Ascending aorta (tissue), 2 donors: ENCODE measurements around the gene IL18. TPM values are rescaled to one million over a fixed set of nuclear protein-coding genes. Genes with fewer than 3 reads are reported as not detected.

Experiments used
- DNase-seq, 2 donors: peaks; one replicate each; pipeline ENCODE4 v3.0.0-alpha.2; 2019; ENCODE audit warnings: low spot score in 2 of 2
- H3K27ac ChIP-seq, 2 donors: fragments of 200-600 bp; sonication (generic); one replicate each; pipeline ENCODE4 v1.5.1; 2016 to 2017; ENCODE audit warnings: mild to moderate bottlenecking in 1 of 2
- H3K27me3 ChIP-seq: fragments of 200-600 bp; sonication (generic); one replicate; pipeline ENCODE4 v1.5.1; 2017
- H3K36me3 ChIP-seq, 2 donors: fragments of 200-600 bp; sonication (generic); one replicate each; pipeline ENCODE4 v1.5.1; 2016
- H3K4me1 ChIP-seq, 2 donors: fragments of 200-600 bp; sonication (generic); one replicate each; pipeline ENCODE4 v1.5.1; 2016 to 2017; ENCODE audit warnings: mild to moderate bottlenecking in 1 of 2
- H3K4me3 ChIP-seq, 2 donors: fragments of 200-600 bp; sonication (generic); one replicate each; pipeline ENCODE4 v1.5.1; 2016 to 2017; ENCODE audit warnings: mild to moderate bottlenecking in 1 of 2
- H3K9me3 ChIP-seq, 2 donors: fragments of 200-600 bp; sonication (generic); one replicate each; pipeline ENCODE4 v1.5.1; 2016
- intact Hi-C: fragments of 100-400 bp; cut with DNase I; formaldehyde crosslinking; loops from one replicate; pipeline ENCODE4 v1.15.1; 2023
- total RNA-seq: library from RNA; depleted of rRNA; stranded (reverse); fragments of >200 nt; gene quantifications from one replicate; pipeline ENCODE4 v1.1.0, GENCODE V29; 2016
- TF ChIP-seq, protein P1 (sequence below), 3 experiments: fragments of 200-600 bp in 2 of 3; fragments of 450-650 bp in 1 of 3; sonication (generic) in 2 of 3; IDR thresholded peaks; one replicate each; pipeline ENCODE4 v1.5.1; 2016 to 2019; ENCODE audit warnings: antibody characterized with exemption in 3 of 3, mild to moderate bottlenecking in 1 of 3, moderate library complexity in 1 of 3

IL18 gene
- total RNA-seq, 1 donor from 2014 or later: 9.0 TPM

- intact Hi-C loops: no loop called here
- TF ChIP-seq, protein P1, sequence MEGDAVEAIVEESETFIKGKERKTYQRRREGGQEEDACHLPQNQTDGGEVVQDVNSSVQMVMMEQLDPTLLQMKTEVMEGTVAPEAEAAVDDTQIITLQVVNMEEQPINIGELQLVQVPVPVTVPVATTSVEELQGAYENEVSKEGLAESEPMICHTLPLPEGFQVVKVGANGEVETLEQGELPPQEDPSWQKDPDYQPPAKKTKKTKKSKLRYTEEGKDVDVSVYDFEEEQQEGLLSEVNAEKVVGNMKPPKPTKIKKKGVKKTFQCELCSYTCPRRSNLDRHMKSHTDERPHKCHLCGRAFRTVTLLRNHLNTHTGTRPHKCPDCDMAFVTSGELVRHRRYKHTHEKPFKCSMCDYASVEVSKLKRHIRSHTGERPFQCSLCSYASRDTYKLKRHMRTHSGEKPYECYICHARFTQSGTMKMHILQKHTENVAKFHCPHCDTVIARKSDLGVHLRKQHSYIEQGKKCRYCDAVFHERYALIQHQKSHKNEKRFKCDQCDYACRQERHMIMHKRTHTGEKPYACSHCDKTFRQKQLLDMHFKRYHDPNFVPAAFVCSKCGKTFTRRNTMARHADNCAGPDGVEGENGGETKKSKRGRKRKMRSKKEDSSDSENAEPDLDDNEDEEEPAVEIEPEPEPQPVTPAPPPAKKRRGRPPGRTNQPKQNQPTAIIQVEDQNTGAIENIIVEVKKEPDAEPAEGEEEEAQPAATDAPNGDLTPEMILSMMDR (IDR thresholded peaks at IDR 0.05): no peak
- H3K4me3 ChIP-seq: no peak overlapping the region
Measured at GRCh38 chr11:112127056-112127455, 36.8 kb downstream of the IL18 start.

DNA sequence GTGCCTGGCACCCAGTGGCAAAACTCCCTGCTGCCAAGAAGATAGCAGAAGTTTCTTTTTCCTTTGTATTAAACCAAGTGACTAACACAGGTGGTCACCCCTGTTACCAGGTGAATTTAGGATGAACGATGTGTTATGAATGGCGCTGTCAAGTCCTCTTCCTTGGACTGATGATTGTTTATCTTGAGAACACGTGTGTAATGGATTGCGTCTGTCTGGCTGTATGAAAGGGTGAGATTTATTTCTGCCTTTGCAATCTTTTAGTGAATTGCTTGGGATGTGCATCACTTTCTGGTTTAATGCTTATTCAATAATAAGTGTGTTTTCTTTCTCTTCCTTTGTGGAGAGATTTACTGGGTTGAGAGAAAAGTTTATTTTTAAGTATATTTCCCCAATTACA, 40.8 kb downstream of the IL18 start:
- Histone ChIP-seq H3K4me1 (no peaks in the 10 kb centered on the region), H3K27me3 (no peaks in the 10 kb centered on the region), H3K4me3 (no peak overlapping the region), H3K27ac (no peak overlapping the region), H3K9me3 (no peaks in the 10 kb centered on the region), H3K36me3 (no peaks in the 10 kb centered on the region)
- no peak for DNase-seq
- intact Hi-C loops: no loop called here
- TF ChIP-seq, protein P1 (IDR thresholded peaks at IDR 0.05): no peak

More at GRCh38 chr11:112127056-112127455, 36.8 kb downstream of the IL18 start:
- Histone ChIP-seq H3K4me1 (no peaks in the 10 kb centered on the region), H3K27me3 (no peaks in the 10 kb centered on the region), H3K9me3 (no peaks in the 10 kb centered on the region), H3K36me3 (no peaks in the 10 kb centered on the region), H3K27ac (no peak overlapping the region)
- DNase-seq: no peak

- no peaks in the 10 kb centered on the region for H3K27me3 ChIP-seq
Measured at GRCh38 chr11:112121981-112122615, 41.8 kb downstream of the IL18 start.

GRCh38 chr11:112118176-112118575, 45.7 kb downstream of the IL18 start:
- TF ChIP-seq, protein P1 (IDR thresholded peaks at IDR 0.05): no peak
- intact Hi-C loops: loop anchor here (5.0 kb wide), 1 partner anchor 159 kb away; no protein-coding TSS in a partner anchor

More at GRCh38 chr11:112121981-112122615, 41.8 kb downstream of the IL18 start:
- no peak for DNase-seq
- H3K4me1 ChIP-seq: no peaks in the 10 kb centered on the region
- intact Hi-C loops: no loop called here
- H3K4me3 ChIP-seq: no peak overlapping the region
- TF ChIP-seq, protein P1 (IDR thresholded peaks at IDR 0.05): no peak
- no peaks in the 10 kb centered on the region for H3K9me3 ChIP-seq
- no peak overlapping the region for H3K27ac ChIP-seq
- H3K36me3 ChIP-seq: no peaks in the 10 kb centered on the region

GRCh38 chr11:112115386-112115785, 48.5 kb downstream of the IL18 start:
- TF ChIP-seq, protein P1 (IDR thresholded peaks at IDR 0.05): no peak
- intact Hi-C loops: loop anchor here (5.0 kb wide), 1 partner anchor 162 kb away; no protein-coding TSS in a partner anchor

More at GRCh38 chr11:112118176-112118575, 45.7 kb downstream of the IL18 start:
- no peak for DNase-seq
- Histone ChIP-seq H3K36me3 (no peaks in the 10 kb centered on the region), H3K27me3 (no peaks in the 10 kb centered on the region), H3K27ac (no peak overlapping the region), H3K9me3 (no peaks in the 10 kb centered on the region), H3K4me3 (no peak overlapping the region), H3K4me1 (peaks cover 0 to 4% of the 10 kb centered on the region in 2 donors)

More at GRCh38 chr11:112115386-112115785, 48.5 kb downstream of the IL18 start:
- Histone ChIP-seq H3K27me3 (no peaks in the 10 kb centered on the region), H3K27ac (no peak overlapping the region), H3K9me3 (no peaks in the 10 kb centered on the region), H3K4me3 (no peak overlapping the region), H3K4me1 (peaks cover 0 to 4% of the 10 kb centered on the region in 2 donors), H3K36me3 (no peaks in the 10 kb centered on the region)
- no peak for DNase-seq
